GOT3 (cell line): Measurements from ENCODE around the gene PM20D1.
A peak's percentile ranks its signal among the peaks of the same experiment; 100 is the strongest.

ENCODE experiments used
- DNase-seq: peaks from one replicate; lab custom pipeline; 2025; ENCODE audit warnings: mixed read lengths; lab: John Stamatoyannopoulos, UW

Gene PM20D1

GRCh38 chr1:205803986-205804385 lies 45.9 kb downstream of the PM20D1 start:
- no peak for DNase-seq

DNA sequence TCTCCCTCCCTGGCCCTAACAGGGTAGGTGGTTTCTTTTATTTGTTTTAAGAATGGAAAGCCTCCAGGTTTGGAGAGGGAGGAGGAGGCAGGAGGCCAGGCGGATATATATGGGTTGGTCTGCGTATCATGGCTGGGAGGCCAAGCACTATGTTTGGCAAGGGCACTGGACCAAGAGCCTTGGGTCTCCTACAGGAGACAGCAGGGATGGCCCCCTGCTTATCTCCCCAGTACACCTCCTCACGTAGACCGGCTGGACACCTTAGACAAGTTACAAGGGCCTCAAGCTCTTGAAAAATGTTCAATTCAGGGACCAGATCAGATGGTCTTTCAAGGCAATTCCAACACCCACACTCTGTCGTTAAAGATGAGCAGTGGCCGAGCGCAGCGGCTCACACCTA lies 47.9 kb downstream of the PM20D1 start:
- DNase-seq, result no peak

- no peak for DNase-seq
Measured at GRCh38 chr1:205800981-205801703, 48.8 kb downstream of the PM20D1 start.

- no peak for DNase-seq
Measured at GRCh38 chr1:205800427-205800826, 49.5 kb downstream of the PM20D1 start.

DNA sequence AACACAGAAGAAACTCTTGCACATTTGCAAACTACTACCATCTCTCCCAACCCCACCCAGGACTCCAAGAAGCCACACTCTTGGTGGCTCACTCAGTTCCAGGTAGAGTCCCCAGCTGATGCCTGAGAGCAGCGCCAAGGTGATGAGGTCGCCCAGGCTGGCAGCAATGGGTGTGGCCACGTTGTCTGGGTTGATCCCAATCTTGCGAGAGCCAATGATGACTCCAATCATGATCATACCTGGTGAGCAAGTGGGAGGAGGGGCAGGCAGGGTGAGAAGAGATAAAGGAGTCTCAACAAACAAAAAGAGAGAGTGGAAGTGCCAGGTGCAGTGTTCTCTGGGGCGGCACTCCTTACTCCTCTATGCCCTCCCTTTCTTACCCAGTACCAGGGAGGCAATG lies 51.4 kb downstream of the PM20D1 start:
- DNase-seq, result no peak

DNA sequence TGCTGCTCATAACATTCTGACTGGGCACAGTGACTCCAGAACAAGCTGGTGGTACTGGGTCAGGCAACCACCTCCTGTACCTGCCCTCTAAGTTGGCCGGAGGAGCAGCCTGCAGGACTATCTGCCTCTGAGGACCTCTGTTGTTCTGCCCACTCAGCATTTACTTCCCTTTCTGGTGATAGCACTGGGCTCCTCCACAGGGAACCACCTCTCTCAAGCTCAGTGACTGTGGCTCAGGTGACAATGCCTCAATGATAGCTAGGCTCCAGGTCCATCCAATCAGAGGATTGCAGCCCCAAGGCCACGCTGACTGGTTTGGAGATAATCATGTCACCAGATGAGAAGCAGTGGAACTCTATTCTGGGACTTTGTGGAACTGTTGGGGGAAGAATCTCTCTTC lies 52.8 kb downstream of the PM20D1 start:
- DNase-seq, result no peak

DNA sequence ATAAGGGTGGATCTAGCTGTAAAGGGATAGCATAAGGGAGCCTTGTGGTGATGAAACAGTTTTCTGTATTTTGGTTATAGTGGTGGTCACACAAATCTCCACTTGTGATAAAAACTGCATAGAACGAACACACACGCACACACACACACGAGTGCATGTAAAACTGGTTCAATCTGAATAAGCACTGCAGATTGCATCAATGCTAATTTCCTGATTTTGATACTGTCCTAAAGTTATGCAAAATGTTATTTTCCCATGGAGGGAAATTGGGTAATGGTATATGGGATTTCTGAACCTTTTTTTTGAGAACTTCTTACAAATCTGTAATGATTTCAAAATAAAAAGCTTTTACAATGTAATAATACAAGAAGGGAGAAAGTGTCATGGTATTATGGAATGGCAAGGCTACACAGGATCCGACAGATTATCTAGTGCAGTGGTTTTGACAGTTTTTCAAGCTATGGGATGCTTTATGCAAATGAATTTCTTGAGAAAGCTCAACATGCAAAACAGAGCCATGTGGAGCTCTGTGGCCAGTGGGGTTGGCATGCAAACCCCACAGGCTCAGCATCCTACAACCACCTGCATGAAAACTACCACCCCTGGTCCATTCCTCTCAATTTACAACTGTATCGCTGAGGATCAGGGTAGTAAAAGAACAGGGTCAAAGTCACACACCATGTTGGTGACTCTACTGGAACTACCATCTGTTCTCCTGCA lies 55.8 kb downstream of the PM20D1 start:
- no peak for DNase-seq

- DNase-seq, result no peak
Measured at GRCh38 chr1:205792961-205793673, 56.8 kb downstream of the PM20D1 start.

DNA sequence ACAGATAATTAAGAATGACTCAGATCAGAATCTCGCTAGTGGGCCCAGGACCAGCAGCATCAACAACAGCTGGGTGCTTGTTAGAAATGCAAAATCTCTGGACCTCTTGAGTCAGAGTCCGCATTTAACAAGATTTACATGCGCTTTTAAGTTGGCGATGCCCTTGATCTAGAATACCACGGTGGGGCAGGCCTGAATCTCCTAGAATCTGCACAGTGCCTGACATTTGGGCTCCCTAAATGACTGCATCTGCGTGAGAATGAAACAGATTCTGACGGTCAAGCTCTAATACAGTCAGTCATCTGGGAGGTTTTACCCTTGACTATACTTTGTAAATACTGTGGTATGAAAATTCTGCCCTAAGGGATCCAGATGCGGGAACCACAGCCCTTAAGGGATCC lies 57.5 kb downstream of the PM20D1 start:
- no peak for DNase-seq

GRCh38 chr1:205791568-205792180 lies 58.3 kb downstream of the PM20D1 start:
- no peak for DNase-seq

DNA sequence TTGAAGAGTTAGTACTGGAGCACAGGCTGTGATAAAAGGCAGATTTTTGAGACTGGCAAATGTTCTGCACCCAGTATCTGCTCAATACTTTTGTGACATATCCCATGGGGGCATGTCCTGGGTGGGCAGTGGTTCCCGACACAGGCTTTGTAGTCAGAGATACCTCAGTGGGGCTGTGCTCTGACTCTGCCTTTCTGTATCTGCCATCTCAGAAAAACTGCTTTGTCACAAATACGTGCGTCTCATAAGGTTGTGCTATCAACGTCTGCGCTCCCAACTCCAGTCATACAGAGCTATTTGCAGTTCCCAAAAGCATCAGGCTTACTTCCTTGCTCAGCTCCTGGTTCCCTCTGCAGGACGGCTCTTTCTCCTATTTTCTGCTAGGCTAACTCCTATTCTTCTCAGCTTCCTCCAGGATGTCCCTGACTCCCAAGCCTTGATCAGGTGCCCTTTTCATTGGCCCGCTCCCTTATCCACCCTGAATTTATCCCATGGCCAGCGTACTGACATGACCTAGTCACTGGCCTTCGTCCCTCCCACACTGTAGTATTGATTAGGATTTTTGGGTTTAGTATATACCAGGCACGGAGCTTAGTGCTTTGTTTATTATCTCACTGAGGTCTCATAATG lies 62.5 kb downstream of the PM20D1 start:
- no peak for DNase-seq

GRCh38 chr1:205786601-205787000 lies 63.3 kb downstream of the PM20D1 start:
- no peak for DNase-seq

DNA sequence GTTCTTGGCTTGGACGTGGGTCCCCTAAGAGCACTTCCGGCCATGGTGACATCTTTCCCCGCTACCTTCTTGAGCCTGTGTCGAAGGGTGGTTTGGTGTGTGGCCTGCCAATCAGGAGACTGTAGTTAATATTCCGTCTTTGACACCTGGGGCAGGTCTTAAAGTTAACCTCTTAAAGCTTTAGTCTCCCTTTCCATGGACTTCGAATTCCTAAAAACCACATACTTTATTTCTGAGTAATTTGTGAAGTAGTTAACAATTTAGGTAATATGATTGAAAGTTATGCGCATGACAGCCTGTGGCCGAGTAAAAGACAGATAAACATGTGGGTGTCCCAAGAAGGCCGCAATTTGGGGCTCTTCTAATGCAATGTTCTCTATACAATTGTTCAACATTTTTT lies 64.5 kb downstream of the PM20D1 start:
- no peak for DNase-seq

DNA sequence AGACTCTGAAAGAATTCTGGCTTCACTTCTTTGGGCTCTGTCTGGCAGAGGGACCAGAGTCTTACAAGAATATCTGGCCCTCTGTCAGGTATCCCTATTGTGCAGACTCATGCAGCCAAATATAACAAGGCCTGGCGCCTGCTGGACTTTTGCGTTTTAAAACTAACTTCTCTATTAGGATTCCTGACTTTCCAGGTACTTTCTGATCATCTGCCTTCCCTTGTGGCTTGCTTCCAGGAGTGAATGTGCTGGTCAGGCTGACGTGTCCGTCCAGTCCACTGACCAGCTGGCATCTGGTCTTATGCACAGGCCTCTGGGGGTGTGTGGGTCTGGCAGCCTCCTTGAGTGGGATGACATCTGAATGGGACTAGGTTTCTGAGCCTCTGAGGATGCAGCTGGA lies 66.0 kb downstream of the PM20D1 start:
- DNase-seq, result peak; percentile 21

- no peak for DNase-seq
Measured at GRCh38 chr1:205783433-205783795, 66.5 kb downstream of the PM20D1 start.

- DNase-seq, result no peak
Measured at GRCh38 chr1:205782627-205783432, 67.1 kb downstream of the PM20D1 start.

DNA sequence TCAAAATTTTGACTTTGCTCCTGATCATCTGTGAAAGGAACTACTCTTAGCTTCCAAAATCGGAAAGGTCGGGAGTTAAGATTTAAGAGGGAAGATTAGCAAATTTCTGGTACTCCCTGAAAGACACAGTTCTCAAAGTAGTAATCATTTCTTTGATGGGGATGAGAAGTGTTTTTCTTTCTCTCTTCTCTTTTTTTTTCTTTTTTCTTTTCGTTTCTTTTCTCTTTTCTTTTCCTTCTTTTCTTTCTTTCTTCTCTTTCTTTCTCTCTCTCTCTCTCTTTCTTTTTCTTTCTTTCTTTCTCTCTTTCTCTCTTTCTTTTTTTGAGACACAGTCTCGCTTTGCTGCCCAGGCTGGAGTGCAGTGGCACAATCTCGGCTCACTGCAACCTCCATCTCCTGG lies 69.6 kb downstream of the PM20D1 start:
- DNase-seq, result no peak
